Tibial artery (tissue), 4 donors: ENCODE results near the gene KRT77.

ENCODE experiments used
- DNase-seq, 2 donors: peaks; one replicate each; pipeline ENCODE4 v3.0.0-alpha.2; 2019
- H3K27ac ChIP-seq, 2 donors: fragments of 200-600 bp; sonication (generic) in 1 of 2; 1 replicate in 1 of 2; 2 replicates in 1 of 2; pipeline ENCODE4 v1.5.1; 2018 to 2019; ENCODE audit warnings: mild to moderate bottlenecking in 1 of 2
- H3K27me3 ChIP-seq, 2 donors: fragments of 200-600 bp; sonication (generic) in 1 of 2; one replicate each; pipeline versions ENCODE4 v1.5.1 to v1.6.0; 2016 to 2019
- H3K36me3 ChIP-seq, 3 donors: fragments of 200-600 bp; sonication (generic) in 2 of 3; one replicate each; pipeline ENCODE4 v1.5.1; 2016 to 2019; ENCODE audit warnings: mild to moderate bottlenecking in 2 of 3
- H3K4me1 ChIP-seq, 4 donors: fragments of 200-600 bp; sonication (generic) in 2 of 4; 1 replicate in 3 of 4; 2 replicates in 1 of 4; pipeline ENCODE4 v1.5.1; 2016 to 2019
- H3K4me3 ChIP-seq, 2 donors: fragments of 200-600 bp; sonication (generic) in 1 of 2; 1 replicate in 1 of 2; 2 replicates in 1 of 2; pipeline ENCODE4 v1.5.1; 2018 to 2019; ENCODE audit warnings: mild to moderate bottlenecking in 2 of 2
- H3K9me3 ChIP-seq, 3 donors: fragments of 200-600 bp; sonication (generic) in 1 of 3; one replicate each; pipeline ENCODE4 v1.5.1; 2016 to 2019
- CTCF ChIP-seq, 2 experiments: fragments of 200-600 bp in 1 of 2; fragments of 450-650 bp in 1 of 2; IDR thresholded peaks; one replicate each; pipeline ENCODE4 v1.5.1; 2017 to 2019; ENCODE audit warnings: antibody characterized with exemption in 2 of 2, mild to moderate bottlenecking in 1 of 2, moderate library complexity in 1 of 2
- intact Hi-C: fragments of 100-400 bp; cut with DNase I; formaldehyde crosslinking; loops from one replicate; pipeline ENCODE4 v1.15.0; 2023; ENCODE audit warnings: low total_unique reads

The KRT77 gene

GRCh38 chr12:52662093-52662917 is 41.0 kb downstream of the KRT77 start:
- TF ChIP-seq CTCF (IDR thresholded peaks at IDR 0.05): no peak
- DNase-seq: no peak
- no peaks in the 10 kb centered on the region for H3K36me3 ChIP-seq
- H3K27me3 ChIP-seq: peaks cover 0 to 38% of the 10 kb centered on the region in 2 donors
- no peak overlapping the region for H3K27ac ChIP-seq
- intact Hi-C loops: no loop called here
- H3K4me3 ChIP-seq: no peak overlapping the region
- no peaks in the 10 kb centered on the region for H3K4me1 ChIP-seq
- H3K9me3 ChIP-seq: no peaks in the 10 kb centered on the region

DNA sequence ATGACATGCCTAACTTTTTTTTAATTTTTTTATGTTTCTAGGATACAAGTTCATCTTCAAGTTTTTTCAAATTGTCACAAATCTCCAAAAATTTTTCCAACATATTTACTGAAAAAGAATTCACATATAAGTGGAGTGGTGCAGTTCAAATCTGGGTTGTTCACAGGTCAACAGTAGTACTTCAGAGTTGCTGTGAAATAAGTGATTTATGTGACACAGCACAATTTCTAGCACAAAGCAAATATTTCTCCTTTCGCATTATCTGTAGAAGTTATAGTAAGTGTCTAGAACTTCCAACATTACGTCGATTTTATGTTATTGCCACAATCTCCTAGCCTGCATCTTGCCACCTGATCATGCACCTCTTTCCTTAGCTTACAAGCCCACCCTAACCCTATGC is 41.7 kb downstream of the KRT77 start:
- Histone ChIP-seq H3K27me3 (peaks cover 0 to 40% of the 10 kb centered on the region in 2 donors), H3K4me3 (no peak overlapping the region), H3K4me1 (no peaks in the 10 kb centered on the region), H3K36me3 (no peaks in the 10 kb centered on the region), H3K27ac (no peak overlapping the region), H3K9me3 (no peaks in the 10 kb centered on the region)
- TF ChIP-seq CTCF (IDR thresholded peaks at IDR 0.05): no peak
- intact Hi-C loops: no loop called here
- no peak for DNase-seq

- intact Hi-C loops: no loop called here
- Histone ChIP-seq H3K36me3 (no peaks in the 10 kb centered on the region), H3K9me3 (no peaks in the 10 kb centered on the region), H3K27ac (no peak overlapping the region), H3K4me3 (no peak overlapping the region), H3K4me1 (no peaks in the 10 kb centered on the region), H3K27me3 (peaks cover 0 to 40% of the 10 kb centered on the region in 2 donors)
- DNase-seq: no peak
- no peak for TF ChIP-seq CTCF (IDR thresholded peaks at IDR 0.05)
Measured at GRCh38 chr12:52660934-52661499, 42.3 kb downstream of the KRT77 start.

GRCh38 chr12:52659951-52660350 is 43.4 kb downstream of the KRT77 start:
- Histone ChIP-seq H3K27me3 (peaks cover 0 to 43% of the 10 kb centered on the region in 2 donors), H3K4me3 (no peak overlapping the region), H3K9me3 (no peaks in the 10 kb centered on the region), H3K4me1 (no peaks in the 10 kb centered on the region), H3K27ac (no peak overlapping the region), H3K36me3 (no peaks in the 10 kb centered on the region)
- DNase-seq: no peak
- no peak for TF ChIP-seq CTCF (IDR thresholded peaks at IDR 0.05)
- intact Hi-C loops: no loop called here

DNA sequence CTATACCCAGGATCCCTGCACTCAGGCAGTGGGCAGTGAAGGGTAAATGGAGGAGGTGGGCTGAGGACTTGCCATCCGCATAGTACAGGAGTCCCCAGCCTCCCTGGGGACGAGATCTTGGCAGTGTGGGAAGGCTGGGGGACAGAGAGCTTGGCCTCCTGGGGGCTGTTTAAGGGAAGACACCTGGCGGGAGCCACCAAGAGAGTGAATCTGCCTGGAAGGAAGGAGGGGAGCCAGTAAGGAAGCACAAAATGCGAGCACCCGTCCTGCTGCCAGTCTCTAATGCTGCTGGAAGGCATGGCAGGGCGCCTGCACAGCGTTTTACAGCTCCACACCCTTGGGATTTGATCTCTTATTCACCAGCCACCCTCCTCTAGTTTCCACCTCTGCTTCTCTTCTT is 43.9 kb downstream of the KRT77 start:
- Histone ChIP-seq H3K36me3 (no peaks in the 10 kb centered on the region), H3K27ac (no peak overlapping the region), H3K9me3 (no peaks in the 10 kb centered on the region), H3K27me3 (peaks cover 0 to 43% of the 10 kb centered on the region in 2 donors), H3K4me1 (no peaks in the 10 kb centered on the region), H3K4me3 (no peak overlapping the region)
- intact Hi-C loops: no loop called here
- no peak for DNase-seq
- TF ChIP-seq CTCF (IDR thresholded peaks at IDR 0.05): no peak
